GM19025 (cell line): ENCODE data around the gene ATP1A3.
"Not testable (repeated sequence)": the region's sequence is repeated elsewhere in the genome, so short reads cannot be mapped to it uniquely, and the experiment has no call there.

ENCODE experiments used
- ATAC-seq: cut with Tn5 transposase; IDR thresholded peaks from one replicate; pipeline ENCODE4 v1.9.1; 2021; ENCODE audit warnings: mild to moderate bottlenecking, low read depth, moderate library complexity; ENCODE audit not compliant: unreplicated experiment

Gene ATP1A3

GRCh38 chr19:42012747-42013146 lies 18.7 kb upstream of the ATP1A3 start:
- not testable (repeated sequence) for ATAC-seq

GRCh38 chr19:42010245-42011126 lies 16.5 kb upstream of the ATP1A3 start:
- ATAC-seq: no peak

- ATAC-seq: no peak
Observed at GRCh38 chr19:42006569-42006968, 12.5 kb upstream of the ATP1A3 start.

GRCh38 chr19:42005504-42005903 lies 11.5 kb upstream of the ATP1A3 start:
- no peak for ATAC-seq

GRCh38 chr19:42003506-42004294 lies 9.7 kb upstream of the ATP1A3 start:
- no peak for ATAC-seq

- no peak for ATAC-seq
Observed at GRCh38 chr19:41999878-42000208, 5.8 kb upstream of the ATP1A3 start.

GRCh38 chr19:41999071-41999877 lies 5.2 kb upstream of the ATP1A3 start:
- no peak for ATAC-seq

- no peak for ATAC-seq
Observed at GRCh38 chr19:41998246-41999020, 4.4 kb upstream of the ATP1A3 start.

- no peak for ATAC-seq
Observed at GRCh38 chr19:41997851-41998229, 3.8 kb upstream of the ATP1A3 start.

- no peak for ATAC-seq
Observed at GRCh38 chr19:41997121-41997850, 3.3 kb upstream of the ATP1A3 start.

GRCh38 chr19:41995959-41996797 lies 2.1 kb upstream of the ATP1A3 start:
- ATAC-seq: no peak

- ATAC-seq: no peak
Observed at GRCh38 chr19:41994994-41995958, 1.2 kb upstream of the ATP1A3 start.

GRCh38 chr19:41994521-41994971 lies 516 bp upstream of the ATP1A3 start:
- ATAC-seq: no peak

- ATAC-seq: not testable (repeated sequence)
Observed at GRCh38 chr19:41991925-41992569, 2.0 kb downstream of the ATP1A3 start.

GRCh38 chr19:41991025-41991424 lies 3.0 kb downstream of the ATP1A3 start:
- no peak for ATAC-seq

GRCh38 chr19:41990615-41991014 lies 3.4 kb downstream of the ATP1A3 start:
- ATAC-seq: no peak

GRCh38 chr19:41990028-41990427 lies 4.0 kb downstream of the ATP1A3 start:
- no peak for ATAC-seq
